Measurements from ENCODE around the gene ZNF674. TPM values are rescaled to one million over a fixed set of nuclear protein-coding genes. Genes with fewer than 3 reads are reported as not detected.

The ZNF674 gene
- total RNA-seq, 1 donor from 2014 or later, result 5.7 TPM

DNA sequence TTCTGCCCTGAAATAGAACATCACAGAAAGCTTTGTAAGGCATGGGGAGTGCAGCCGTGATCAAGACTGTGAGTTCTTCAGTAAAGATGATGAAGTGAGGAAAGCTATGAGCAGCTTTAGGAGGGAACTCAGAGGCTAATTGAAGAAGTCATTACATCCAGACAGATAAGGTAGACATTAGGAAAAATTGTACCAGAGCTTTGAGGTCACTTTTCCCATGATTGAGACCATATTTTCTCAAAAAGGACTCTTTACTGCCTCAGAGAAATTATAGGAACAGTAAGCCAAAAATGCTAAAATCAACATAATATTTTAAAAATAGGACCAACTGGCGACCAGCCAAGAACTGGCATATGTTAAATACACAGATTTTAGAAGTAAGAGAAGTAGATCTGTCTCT, 39.5 kb upstream of the ZNF674 start:
- Mint-ChIP-seq H3K4me3 (no peak overlapping the region), H3K36me3 (peaks cover 2% of the 10 kb centered on the region), H3K4me1 (peaks cover 28% of the 10 kb centered on the region), H3K9me3 (peaks cover 17% of the 10 kb centered on the region), H3K27me3 (ENCODE audit: low read depth) (no peaks in the 10 kb centered on the region), H3K27ac (no peak overlapping the region)
- no peak for DNase-seq (ENCODE audit: low spot score in 2 of 2, unreplicated experiment in 2 of 2)
- TF ChIP-seq, protein P1, sequence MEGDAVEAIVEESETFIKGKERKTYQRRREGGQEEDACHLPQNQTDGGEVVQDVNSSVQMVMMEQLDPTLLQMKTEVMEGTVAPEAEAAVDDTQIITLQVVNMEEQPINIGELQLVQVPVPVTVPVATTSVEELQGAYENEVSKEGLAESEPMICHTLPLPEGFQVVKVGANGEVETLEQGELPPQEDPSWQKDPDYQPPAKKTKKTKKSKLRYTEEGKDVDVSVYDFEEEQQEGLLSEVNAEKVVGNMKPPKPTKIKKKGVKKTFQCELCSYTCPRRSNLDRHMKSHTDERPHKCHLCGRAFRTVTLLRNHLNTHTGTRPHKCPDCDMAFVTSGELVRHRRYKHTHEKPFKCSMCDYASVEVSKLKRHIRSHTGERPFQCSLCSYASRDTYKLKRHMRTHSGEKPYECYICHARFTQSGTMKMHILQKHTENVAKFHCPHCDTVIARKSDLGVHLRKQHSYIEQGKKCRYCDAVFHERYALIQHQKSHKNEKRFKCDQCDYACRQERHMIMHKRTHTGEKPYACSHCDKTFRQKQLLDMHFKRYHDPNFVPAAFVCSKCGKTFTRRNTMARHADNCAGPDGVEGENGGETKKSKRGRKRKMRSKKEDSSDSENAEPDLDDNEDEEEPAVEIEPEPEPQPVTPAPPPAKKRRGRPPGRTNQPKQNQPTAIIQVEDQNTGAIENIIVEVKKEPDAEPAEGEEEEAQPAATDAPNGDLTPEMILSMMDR (IDR thresholded peaks at IDR 0.05; ENCODE audit: unreplicated experiment), result no peak

DNA sequence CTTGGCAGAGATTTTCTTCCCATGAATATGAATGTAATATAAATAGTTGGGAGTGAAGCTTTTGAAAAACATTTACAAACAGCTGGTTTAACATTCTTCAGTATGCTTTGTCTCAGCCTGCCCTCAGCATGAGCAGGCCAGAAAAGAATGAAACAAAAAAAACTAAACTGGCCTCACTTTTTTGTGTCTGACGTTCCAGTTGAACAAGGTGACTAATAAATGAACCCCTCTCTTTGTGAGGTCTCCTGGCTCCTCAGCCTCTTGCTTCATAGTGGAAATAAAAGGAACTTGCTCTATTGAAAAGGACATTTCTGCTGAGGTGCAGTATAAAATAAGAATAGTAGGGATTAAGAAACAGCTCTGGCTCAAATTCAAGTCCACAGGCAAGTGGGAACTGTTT, 37.7 kb upstream of the ZNF674 start:
- H3K36me3 Mint-ChIP-seq, result peaks cover 2% of the 10 kb centered on the region
- peak overlapping the region; percentile 43 for H3K27ac Mint-ChIP-seq
- H3K4me3 Mint-ChIP-seq, result no peak overlapping the region
- peaks cover 20% of the 10 kb centered on the region for H3K9me3 Mint-ChIP-seq
- DNase-seq (ENCODE audit: low spot score in 2 of 2, unreplicated experiment in 2 of 2), result no peak
- TF ChIP-seq, protein P1 (IDR thresholded peaks at IDR 0.05; ENCODE audit: unreplicated experiment), result no peak
- no peaks in the 10 kb centered on the region for H3K27me3 Mint-ChIP-seq (ENCODE audit: low read depth)
- peaks cover 23% of the 10 kb centered on the region for H3K4me1 Mint-ChIP-seq

DNA sequence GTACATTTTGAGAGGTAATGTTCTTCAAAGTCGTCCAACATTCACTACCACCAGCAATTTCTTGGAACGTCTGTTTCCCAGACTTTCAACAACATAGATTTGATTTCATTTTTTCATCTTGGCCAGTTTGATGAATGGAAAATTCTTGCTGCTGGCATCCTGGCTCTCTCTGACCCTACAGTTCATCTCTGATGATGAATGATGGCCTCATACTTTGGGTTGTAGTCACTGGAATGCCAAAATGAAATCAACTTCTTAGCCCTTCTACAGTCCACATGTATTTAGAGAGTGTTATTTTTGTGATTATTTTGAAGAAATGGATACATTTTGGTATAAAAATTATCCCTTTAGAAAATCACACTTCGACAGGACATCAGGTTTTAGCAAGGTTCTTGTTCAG, 37.1 kb upstream of the ZNF674 start:
- TF ChIP-seq, protein P1 (IDR thresholded peaks at IDR 0.05; ENCODE audit: unreplicated experiment), result no peak
- H3K27ac Mint-ChIP-seq, result no peak overlapping the region
- no peak overlapping the region for H3K4me3 Mint-ChIP-seq
- peaks cover 20% of the 10 kb centered on the region for H3K9me3 Mint-ChIP-seq
- H3K4me1 Mint-ChIP-seq, result peaks cover 19% of the 10 kb centered on the region
- peaks cover 2% of the 10 kb centered on the region for H3K36me3 Mint-ChIP-seq
- DNase-seq (ENCODE audit: low spot score in 2 of 2, unreplicated experiment in 2 of 2), result no peak
- peaks cover under 1% of the 10 kb centered on the region for H3K27me3 Mint-ChIP-seq (ENCODE audit: low read depth)

DNA sequence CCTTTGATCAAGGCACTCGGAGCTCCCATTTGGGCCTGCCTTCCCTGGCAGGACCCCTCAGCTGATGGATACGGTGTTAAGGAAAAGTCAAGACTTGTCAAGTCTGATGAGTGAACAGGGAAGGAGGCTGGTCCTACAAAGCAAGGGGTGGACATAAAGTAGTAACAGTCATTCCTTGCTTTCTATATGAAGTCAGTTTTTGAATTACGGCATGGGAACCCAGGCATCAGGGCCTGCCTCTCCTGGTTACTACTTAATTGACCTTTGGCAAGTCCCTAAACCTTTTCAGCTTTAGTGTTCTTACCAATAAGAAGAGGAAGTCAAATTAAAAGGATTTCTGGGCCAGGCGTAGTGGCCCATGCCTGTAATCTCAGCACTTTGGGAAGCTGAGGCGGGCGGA, 35.4 kb upstream of the ZNF674 start:
- TF ChIP-seq, protein P1 (IDR thresholded peaks at IDR 0.05; ENCODE audit: unreplicated experiment), result no peak
- Mint-ChIP-seq H3K27me3 (ENCODE audit: low read depth) (peaks cover 14% of the 10 kb centered on the region), H3K9me3 (peaks cover 17% of the 10 kb centered on the region), H3K27ac (no peak overlapping the region), H3K36me3 (peaks cover 2% of the 10 kb centered on the region), H3K4me1 (peaks cover 22% of the 10 kb centered on the region), H3K4me3 (no peak overlapping the region)
- DNase-seq (ENCODE audit: low spot score in 2 of 2, unreplicated experiment in 2 of 2), result no peak

DNA sequence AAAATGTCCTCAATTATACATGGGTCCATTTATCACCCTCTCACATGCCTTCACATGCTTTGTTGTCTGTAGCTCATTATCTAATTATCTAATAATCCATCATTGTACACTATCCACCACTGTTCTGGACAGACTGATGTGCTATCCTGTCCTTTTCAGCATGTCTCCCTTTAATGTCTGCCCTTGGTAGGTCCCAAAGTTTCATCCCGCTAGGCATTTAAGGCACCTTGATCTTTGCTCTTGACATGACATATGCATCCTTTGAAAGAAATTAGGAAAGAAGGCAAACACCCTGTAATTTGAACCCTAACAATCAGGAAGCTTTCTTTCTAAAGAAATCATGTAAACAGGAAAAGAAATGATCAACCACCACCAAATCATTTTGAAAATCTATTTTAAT, 34.0 kb upstream of the ZNF674 start:
- TF ChIP-seq, protein P1 (IDR thresholded peaks at IDR 0.05; ENCODE audit: unreplicated experiment), result no peak
- Mint-ChIP-seq H3K4me1 (peaks cover 19% of the 10 kb centered on the region), H3K36me3 (peaks cover 2% of the 10 kb centered on the region), H3K9me3 (peaks cover 17% of the 10 kb centered on the region), H3K27me3 (ENCODE audit: low read depth) (peaks cover 19% of the 10 kb centered on the region), H3K4me3 (no peak overlapping the region), H3K27ac (no peak overlapping the region)
- no peak for DNase-seq (ENCODE audit: low spot score in 2 of 2, unreplicated experiment in 2 of 2)

Measured in mesothelial cell of epicardium (in vitro differentiated cells).